GM19467 (cell line): ENCODE data around the gene KIAA0513.

Experiments used
- ATAC-seq: cut with Tn5 transposase; IDR thresholded peaks from one replicate; pipeline ENCODE4 v1.9.1; 2021; ENCODE audit warnings: mild to moderate bottlenecking, moderate library complexity; ENCODE audit not compliant: unreplicated experiment

Gene KIAA0513, protein sequence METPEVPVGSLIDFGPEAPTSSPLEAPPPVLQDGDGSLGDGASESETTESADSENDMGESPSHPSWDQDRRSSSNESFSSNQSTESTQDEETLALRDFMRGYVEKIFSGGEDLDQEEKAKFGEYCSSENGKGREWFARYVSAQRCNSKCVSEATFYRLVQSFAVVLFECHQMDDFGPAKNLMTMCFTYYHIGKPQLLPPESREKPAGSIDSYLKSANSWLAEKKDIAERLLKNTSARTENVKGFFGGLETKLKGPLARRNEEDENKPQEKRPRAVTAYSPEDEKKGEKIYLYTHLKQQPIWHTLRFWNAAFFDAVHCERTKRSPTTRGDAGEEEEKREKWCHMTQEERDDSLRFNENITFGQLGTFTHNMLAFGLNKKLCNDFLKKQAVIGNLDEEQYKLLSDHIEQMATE

GRCh38 chr16:85027349-85027957 lies at the start of gene KIAA0513:
Gene KIAA0513 (plus strand): TSS chr16:85027795. CDS start chr16:85067072, 39,277 bp downstream.
- peak; percentile 79 for ATAC-seq

GRCh38 chr16:84979516-84979915 lies 48.1 kb upstream of the KIAA0513 start:
- no peak for ATAC-seq

GRCh38 chr16:84982434-84982833 lies 45.2 kb upstream of the KIAA0513 start:
- no peak for ATAC-seq

DNA sequence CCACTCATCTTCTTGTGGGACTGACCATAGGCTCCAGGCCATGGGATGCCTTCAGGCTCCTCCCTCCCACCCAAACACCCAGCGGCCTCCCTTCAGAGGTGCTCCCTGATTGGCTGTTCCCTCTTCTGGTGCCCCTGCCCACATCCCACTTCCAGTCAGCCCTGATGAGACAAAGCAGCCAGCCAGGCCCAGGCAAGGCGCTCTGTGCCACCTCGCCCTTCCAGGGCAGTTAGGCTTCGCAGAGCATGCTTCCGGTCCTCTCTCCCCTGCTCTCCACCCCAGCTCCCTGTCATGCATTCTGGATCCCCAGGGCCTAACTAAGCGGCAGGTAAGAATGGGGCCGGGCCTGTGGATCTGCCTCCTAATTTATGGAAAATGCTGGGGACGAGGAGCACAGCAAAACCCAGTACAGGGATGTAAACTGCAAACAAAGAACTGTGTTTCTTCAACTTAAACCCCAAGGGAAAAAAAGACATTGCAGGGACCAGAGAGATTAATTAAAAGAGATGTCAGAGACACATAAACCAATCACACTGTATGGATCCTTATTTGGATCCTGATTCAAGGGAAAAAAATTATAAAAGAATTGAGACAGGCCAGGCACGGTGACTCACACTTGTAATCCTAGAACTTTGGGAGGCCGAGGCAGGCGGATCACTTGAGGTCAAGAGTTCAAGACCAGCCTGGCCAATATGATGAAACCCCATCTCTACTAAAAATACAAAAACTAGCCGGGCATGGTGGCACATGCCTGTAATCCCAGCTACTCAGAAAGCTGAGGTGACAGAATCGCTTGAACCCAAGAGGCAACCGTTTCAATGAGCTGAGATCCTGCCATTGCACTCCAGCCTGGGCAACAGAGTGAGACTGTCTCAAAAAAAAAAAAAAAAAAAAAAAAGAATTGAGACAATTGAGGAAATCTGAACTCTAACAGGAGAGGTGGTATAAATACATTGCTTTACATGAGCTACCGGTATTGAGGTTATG lies 42.2 kb upstream of the KIAA0513 start:
- no peak for ATAC-seq

- no peak for ATAC-seq
Measured at GRCh38 chr16:84986102-84986501, 41.5 kb upstream of the KIAA0513 start.

DNA sequence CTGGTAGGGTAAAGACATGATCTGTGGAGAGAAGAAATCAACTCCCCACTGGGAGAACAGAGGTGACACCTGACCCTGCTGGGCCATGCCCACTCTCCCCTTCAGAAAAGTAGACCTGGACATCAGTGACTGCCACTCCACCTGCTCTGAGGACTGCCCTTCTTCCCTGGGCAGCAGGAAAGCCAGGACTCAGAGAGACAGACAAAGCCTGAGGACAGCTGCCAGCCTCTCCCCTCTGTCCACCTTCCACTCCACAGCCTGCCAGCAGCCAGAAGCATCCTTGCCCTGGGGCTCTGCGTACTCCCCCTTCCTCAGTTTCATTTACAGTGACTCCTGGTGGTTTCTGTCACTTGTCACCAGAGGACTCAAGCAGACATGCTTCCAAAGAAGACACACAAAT lies 40.7 kb upstream of the KIAA0513 start:
- ATAC-seq, result no peak

- ATAC-seq, result no peak
Measured at GRCh38 chr16:84988328-84989080, 39.1 kb upstream of the KIAA0513 start.

- no peak for ATAC-seq
Measured at GRCh38 chr16:84989749-84990620, 37.6 kb upstream of the KIAA0513 start.

- no peak for ATAC-seq
Measured at GRCh38 chr16:84990782-84991181, 36.8 kb upstream of the KIAA0513 start.

DNA sequence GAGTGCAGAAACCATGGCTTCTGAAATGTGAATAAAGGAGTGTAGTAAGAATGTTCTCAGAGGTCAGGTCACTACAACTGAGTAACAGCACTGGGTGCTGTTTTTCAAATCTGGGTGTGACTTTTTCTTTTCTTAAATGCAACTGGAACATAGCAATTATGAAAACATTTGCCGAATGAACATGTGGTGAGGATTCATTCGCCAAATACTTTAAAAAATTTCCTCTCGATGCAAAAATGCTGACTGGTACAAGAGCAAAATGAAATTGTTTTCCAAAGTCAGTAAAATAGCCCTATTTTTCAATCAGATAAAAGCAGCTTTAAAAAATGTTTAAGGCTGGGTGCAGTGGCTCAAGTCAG lies 34.9 kb upstream of the KIAA0513 start:
- no peak for ATAC-seq

GRCh38 chr16:84993926-84994325 lies 33.7 kb upstream of the KIAA0513 start:
- no peak for ATAC-seq

DNA sequence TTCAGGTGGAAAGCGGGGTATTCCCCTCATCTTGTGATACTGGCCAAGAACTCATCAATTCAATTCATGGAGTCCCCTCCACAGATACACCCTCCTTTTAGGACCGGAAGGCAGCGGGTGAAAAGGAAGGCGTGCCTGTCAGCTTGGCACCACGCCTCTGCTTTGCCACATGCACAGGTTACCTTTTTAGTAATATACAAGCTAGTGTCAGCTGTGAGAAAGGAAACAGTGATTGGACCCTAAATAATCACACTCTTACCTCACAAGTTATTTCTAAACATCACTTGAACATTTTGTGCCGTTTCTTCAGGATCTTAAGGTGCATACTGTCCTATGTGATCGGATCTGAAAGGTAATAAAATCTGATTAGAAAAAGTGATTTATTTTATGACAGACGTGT lies 31.9 kb upstream of the KIAA0513 start:
- ATAC-seq, result no peak

DNA sequence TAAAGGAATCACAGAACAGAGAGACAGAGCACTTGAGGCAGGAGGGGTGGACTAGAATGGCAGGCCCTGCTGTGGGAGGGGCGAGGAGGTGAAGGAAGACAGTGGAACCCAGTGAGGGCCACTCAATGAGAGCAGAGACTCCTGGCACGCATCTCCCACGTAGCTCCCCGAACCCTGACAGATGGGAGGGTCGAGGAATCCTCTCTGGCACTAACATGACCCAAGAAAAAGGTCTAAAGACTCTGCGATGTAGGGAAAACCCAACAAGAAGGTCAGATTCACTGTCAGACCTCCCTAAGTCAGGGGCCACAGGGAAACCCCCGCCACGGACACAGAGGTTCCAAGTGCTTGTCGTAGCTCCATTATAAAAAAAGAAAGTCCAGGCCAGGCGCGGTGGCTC lies 31.2 kb upstream of the KIAA0513 start:
- no peak for ATAC-seq

GRCh38 chr16:84999200-84999599 lies 28.4 kb upstream of the KIAA0513 start:
- no peak for ATAC-seq

GRCh38 chr16:84999857-85000480 lies 27.6 kb upstream of the KIAA0513 start:
- no peak for ATAC-seq

- ATAC-seq, result no peak
Measured at GRCh38 chr16:85002099-85002541, 25.5 kb upstream of the KIAA0513 start.

DNA sequence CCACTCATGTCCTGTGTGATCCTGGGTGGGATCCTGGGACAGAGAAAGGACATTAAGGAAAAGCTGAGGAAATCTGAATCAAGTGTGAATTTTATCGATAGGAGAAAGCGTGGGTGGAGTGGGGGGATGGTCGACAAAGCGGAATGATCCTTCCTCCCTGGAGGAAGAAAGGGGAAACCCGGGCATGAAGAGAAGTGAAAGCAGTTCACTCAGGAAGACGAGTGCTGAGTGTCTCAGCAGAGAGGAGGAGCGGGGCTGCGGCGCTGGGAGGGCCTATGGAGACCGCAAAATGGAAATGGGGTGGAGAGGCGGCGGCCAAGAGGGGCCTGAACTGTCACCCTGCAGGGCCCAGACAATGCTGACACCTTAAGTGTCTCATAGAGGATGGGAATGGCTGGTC lies 25.0 kb upstream of the KIAA0513 start:
- no peak for ATAC-seq

DNA sequence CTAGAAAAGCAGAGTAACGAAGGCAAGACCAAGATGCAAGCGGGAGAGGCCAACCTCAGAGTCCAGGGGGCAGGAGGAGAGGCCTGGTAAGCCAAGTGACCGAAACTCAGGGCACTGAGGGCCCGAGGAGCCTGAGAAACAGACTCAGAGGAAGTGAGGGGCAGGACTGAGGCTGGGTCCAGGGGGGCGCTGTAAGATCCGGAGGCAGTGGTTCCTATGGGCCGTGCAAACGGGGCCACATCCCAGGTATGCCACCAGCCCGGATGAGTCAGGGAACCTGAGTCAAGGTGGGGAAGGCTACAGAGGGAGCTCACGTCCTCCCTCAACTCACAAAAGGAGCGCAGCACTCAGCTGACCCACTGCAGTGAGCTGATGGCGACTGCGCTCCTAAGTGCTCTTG lies 24.5 kb upstream of the KIAA0513 start:
- ATAC-seq, result no peak
